Epidermal melanocyte (primary cell): ENCODE data around the gene SLC6A18.

ENCODE experiments used
- DNase-seq: peaks from one replicate; pipeline ENCODE4 v3.0.0; 2011; ENCODE audit warnings: low spot score; ENCODE audit not compliant: insufficient read length

Gene SLC6A18, protein sequence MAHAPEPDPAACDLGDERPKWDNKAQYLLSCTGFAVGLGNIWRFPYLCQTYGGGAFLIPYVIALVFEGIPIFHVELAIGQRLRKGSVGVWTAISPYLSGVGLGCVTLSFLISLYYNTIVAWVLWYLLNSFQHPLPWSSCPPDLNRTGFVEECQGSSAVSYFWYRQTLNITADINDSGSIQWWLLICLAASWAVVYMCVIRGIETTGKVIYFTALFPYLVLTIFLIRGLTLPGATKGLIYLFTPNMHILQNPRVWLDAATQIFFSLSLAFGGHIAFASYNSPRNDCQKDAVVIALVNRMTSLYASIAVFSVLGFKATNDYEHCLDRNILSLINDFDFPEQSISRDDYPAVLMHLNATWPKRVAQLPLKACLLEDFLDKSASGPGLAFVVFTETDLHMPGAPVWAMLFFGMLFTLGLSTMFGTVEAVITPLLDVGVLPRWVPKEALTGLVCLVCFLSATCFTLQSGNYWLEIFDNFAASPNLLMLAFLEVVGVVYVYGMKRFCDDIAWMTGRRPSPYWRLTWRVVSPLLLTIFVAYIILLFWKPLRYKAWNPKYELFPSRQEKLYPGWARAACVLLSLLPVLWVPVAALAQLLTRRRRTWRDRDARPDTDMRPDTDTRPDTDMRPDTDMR

DNA sequence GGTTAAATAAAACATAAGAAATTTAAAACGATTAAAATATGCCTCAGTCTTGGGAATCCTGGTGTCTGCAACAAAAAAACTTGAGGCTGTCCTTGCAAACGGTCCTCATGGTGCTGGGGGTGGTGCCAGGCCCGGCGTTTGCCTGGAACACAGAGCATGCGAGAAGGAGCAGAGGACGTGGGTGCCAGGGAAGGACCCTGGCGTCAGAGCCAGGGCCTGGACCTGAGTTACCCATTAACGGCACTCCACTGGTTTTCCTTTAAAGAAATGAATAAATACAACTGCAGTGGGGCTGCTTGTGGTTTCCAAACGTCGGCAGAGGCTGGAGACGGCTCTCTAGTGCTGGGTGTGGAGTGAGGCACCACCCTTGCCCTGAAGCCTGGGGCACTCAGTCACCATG is at the start of gene SLC6A18:
Gene SLC6A18 (plus strand): TSS at position 301 of the 400 bp plus-strand sequence. CDS start 97 bp downstream, at position 398.
- no peak for DNase-seq

DNA sequence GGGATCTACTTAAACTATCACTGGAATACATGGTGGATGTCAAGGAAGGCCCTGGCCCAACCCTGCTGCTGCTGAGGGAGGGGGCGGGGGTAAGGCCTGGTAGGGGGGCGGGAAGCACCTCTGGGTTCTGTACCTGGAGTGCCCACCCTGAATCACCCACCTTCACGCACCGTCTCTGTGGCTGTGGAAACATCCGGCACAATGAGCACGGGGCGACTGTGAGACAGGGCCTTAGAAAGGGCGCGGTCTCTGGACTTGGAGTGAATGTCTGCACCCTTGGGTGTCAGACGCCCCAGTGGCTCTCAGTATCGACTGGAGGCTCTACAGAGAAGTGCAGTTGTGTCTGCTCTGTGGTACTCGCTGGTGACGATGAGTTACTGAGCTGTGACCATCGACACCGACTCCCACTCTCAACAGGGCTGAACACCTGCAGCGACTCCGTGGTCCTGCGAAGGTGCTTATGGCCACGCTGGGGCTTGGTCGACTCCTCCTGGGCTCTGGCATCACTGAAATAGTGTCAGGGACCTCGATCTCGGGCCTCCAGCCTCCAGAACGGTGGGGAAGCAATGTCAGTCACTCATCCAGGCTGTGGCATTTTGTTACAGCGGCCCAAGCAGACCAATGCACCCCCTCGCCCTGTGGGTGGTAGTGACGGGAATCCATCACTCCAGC is 49.2 kb upstream of the SLC6A18 start:
- DNase-seq = no peak

DNA sequence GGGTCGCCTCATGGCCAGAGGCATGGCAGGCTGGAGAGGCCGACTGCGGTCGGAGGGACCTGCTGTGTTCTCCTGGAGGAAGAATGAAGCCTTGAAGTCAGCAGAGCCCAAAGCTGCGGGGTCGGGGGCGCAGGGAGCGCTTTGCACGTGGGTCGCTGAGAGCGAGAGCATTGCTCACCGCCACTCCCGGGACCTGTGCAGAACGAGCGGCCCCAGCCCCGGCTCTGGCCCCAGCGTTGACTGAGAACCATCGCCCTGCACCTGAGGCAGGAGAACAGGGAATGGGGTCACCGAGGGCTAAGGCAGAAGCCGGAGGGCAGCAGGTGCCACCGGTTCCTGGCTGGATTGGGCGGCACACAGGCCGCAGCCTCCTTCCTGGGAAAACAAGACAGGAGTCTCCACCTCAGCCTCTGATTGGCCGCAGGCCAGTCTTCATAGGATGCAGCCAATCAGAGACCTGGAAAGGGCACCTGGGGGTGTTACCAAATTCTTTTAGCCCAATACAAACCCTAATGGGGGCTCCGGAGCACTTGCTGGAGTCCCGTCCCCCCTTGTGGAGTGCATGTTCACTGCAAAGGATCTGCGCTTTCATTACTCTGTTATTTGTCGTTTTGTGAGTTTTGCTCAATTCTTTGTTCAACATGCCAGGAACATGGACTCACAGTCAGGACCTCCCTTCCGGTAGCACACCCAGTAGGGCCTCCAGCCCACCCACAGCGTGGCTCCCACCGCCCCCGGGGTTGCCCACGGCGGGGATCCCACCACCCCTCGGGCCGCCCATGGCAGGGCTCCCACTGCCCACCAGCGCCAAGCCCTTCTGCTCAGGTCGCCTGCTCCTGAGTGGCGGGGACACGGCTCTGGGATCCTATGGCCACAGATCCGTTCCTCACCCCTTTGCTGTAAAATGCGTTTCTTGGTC is 48.4 kb upstream of the SLC6A18 start:
- no peak for DNase-seq

DNA sequence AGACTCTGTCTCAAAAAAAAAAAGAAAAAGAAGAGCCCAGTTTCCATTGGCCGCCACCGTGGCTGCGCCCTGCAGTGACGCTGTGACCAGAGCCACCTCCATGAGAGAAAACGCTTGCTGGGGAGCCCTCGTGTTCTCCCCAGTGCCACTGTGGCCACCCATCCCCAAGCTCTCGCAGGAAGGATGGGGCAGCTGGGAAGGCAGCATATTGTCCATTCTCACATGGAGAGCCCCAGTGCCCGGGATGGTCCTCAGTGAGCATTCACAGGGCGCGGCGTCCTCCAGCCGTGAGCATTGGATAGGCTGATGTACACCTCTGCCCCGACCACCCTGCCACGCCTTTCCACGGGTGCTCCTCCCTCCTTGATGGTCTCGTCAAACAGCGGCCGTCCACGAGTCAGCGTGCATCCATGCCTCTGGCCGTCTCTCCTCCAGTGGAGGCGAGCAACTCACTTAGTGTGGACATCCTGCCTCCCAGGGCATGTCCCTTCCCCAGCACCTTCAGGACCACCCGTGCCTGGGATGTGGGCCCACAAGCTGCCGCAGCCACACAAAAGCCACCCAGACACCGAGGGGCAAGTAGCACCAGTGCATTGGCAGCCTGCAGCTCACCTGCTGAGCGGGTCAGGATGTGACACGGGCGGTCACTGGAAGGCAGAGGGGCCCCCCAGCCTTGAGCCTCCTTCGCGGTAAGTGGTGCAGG is 47.2 kb upstream of the SLC6A18 start:
- no peak for DNase-seq

DNA sequence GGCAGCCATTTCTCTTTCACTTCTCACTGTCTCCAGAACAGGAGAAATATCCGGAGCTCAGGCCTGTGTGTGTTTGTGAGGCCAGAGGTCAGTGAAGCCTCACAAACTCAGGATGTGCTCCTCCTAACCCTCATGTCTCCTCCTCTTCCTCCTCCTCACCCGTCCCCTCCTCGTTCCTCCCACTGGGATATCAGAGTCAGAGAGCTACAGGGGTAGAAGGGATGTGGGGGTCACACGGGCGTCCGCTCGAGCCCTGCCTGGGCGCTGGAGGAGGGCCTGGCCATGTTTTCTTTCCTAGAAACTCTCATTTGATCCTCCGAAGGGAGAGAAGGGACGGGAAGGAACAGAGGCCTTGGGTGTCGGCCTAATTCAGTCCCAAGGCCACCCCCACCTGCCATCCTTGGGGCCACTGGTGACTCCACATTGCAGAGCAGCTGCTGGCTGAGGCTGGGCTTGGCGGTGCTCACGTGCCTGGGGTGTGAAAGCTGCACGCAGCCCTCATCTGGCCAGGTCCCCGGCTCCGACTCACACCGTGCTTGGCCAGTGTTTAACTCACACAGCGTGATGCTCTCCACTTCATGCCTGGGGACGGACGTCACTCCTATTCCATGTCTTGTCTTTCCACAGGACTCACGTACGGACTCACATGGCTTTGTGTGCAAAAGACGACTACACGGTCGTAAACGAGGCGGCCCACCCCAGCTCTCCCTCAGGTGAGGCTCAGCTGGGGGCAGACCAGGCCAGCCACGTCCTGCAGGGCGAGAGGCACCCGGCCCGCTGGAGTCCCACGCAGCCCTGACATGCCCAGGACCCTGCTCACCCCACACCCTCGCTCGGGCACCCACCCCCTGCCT is 46.4 kb upstream of the SLC6A18 start:
- no peak for DNase-seq

DNA sequence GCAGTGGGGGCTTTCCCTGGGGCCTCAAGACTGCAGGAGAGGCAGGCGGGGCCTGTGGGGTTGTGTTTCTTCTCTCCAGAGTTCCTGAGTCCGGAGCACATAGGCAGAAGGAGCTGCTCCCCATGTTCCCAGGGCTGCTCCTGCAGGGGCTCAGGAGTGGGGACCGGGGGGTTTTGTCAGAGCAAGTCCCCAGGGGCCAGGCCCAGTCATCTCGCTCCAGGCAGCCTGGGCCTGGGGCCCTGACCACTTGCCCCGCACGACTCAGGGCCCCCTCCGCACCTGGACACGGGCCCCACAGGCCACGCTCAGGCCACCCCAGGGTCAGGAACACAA is 45.8 kb upstream of the SLC6A18 start:
- DNase-seq = no peak

DNA sequence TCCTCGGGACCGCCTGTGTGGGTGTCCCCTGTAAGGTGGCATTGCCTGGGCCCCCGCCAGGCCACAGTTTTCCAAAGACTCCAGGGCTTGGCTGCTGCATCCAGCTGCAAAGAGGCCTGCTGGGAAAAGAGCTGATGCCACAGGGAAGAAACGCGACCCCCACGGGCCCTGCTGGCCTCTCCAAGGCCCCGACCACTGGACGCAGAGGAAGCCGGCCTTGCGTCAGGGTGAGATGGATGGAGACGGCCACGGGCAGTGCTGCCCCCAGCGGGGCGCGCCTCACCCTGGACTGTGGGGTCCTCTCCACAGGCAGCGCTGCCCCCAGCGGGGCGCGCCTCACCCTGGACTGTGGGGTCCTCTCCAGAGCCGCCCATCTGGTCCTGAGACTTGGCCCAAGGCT is 45.1 kb upstream of the SLC6A18 start:
- DNase-seq = no peak

DNA sequence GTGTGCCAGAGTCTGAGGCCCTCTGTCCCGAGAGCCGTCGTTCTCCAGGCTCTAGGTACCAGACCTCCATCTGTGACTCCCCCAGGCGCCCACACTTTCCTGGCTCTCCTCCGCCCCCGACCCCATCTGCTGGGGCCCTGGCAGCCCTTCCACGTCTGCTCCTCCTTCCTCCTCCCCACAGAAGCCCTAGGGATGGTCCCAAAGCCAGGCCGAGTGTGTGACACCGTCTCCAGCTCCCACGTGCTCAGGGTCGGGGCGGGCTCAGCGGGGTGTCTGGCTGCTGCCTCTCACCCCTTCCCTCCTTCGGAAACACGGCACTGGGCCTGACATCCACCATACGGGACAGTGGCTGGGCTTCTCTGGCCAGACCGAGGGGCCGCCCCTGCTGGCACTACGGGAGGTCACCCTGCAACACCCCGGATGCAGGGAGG is 44.3 kb upstream of the SLC6A18 start:
- DNase-seq = no peak

DNA sequence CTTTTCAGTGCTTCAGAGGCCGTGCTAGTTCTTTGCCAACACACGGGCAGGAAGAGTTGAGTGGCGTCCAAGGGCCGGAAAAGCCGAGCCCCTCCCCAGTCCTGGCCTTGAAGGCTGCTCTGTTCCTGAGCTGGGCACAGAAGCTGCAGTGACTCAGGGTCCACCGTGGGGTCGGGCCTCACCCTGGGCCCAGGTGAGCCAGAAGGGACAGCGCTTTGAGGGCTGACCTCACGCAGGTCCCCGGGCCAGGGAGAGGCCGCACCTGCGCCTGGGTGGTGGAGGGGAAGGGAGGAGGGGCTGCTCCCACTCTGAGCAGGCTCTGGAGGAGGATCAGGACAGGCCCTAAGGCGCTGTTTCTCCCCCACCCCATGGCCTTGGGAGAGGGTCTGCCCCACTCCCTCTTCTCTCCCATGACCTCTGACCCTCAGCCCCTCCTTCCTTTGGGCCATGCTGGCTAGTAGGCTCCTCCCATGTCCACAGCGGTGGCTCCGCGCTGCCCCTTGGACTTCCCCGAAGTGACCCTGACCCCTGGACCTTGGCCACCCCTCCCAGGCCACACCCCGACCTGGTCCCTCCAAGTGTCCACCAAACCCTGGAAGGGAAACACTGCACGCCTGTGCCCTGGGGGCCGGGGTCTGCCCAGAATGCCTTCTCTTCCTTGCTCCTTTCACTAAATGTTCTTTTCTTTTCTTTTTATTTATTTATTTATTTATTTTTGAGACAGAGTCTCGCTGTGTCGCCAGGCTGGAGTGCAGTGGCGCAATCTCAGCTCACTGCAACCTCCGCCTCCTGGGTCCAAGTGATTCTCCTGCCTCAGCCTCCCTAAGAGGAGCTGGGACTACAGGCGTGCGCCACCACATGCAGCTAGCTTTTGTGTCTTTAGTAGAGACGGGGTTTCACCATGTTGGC is 43.5 kb upstream of the SLC6A18 start:
- no peak for DNase-seq

DNA sequence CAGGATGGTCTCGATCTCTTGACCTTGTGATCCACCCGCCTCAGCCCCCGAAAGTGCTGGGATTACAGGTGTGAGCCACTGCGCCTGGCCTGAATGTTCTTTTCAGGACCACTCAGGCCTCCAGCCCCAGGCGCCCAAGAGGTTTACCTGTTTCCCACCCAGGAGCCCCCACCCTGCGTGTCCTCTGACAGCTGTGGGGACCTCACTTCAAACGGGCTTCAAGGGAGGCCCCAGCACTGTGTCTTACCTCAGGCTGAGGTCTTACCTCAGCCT is 42.9 kb upstream of the SLC6A18 start:
- no peak for DNase-seq

DNA sequence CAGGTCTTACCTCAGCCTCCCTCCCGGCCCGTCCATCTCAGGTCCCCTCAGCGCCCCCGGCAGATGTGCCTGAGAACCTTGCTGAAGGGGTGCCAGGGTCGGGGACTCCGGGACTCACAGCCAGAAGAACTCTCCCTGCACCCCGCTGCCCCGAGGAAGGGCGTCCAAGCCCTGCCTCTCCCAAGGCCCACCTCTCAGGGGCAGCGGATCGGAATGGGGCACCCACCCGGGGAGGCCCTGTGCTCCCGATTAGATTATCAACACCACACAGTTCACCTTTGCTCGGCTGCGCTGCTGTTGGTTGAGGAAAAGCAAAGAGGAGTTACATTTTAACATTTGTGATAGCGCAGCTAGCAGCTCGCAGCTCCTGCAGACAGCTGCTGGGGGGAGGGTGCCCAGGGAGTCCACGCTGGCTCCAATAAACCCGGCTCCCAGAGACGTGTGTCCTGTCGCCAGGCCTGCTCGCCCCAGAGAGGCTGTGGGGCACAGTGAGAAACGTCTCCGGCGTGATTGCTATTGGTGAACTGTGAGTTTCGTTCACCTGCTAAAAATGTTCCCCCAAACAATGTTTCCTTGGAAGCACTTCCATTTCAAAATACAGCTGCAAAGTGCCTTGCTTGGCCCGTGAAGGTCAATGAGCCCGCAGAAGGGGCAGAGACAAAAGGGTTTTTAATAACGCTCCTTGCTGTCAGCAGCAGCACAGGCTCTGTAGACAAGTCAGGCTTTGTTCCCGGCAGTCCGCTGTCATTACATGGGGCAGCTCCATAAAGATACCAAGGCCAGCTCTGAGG is 42.4 kb upstream of the SLC6A18 start:
- peak; percentile 50 for DNase-seq

DNA sequence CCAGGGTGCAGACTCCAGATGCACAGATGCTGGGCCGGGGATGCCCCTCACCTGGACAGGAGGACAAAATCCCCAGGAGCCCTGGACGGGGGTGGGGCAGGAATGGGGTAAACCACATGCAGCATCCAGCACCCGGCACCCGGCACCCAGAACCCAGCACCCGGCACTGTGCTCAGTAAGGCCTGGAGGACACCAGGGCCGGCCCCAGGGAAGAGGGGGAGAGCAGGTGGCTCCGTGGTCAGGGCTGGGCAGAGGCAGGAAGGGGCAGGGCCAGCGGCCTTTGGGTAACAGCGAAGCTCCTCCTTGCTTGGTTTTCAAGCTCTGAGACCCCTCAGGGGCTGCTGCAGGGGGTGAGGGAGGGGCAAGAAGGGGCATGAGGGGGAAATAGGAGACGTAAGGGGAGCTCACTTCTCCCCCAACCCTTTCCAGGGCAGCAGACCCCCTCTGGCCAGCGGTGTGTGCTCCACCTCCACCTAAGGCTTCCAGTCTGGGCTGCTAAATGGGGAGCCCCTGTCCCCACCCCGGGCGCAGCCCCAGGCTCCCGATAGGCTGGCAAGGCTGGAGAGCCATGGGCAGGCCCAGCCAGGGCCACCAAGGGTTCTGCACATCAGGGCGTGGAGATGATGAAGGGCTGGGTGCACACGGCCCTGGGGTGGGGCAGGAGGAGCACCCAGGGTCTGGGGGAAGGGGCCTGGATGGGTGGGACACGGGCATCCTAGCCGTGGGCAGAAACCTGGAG is 41.6 kb upstream of the SLC6A18 start:
- DNase-seq = no peak

DNA sequence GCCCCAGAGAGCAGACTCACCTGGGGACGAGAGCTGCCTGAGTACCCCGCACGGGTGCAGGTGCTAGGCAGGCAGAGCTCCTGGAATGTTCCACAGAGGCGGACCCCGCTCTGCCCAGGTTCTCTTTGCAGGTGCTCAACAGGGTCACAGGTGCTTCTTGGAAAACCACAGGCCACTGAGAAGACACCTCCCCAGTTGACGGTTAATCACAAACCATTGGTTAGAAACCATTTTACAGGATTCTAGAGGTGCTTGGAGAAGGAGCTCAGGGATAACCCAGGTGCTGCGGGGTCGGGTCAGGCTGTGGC is 41.1 kb upstream of the SLC6A18 start:
- DNase-seq = no peak

DNA sequence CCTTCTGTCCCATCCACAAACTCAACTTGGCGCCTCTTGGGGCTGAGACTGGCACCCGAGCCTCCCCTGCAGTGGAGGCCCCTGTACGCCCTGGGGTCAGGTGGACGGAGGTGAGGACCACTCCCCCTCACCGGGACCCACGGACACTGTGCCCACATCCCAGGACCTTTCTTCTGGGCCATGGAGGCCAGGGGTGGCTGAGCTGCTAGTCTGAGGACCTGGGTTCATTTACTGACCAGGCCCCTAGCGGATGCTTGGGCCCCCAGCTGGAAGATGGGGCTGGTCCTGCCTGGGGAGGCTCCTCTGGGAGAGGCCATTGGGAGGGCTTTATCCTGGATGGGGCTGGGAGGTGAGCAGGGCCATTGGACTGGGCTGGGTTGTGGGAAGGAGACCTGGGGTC is 40.7 kb upstream of the SLC6A18 start:
- DNase-seq = no peak

DNA sequence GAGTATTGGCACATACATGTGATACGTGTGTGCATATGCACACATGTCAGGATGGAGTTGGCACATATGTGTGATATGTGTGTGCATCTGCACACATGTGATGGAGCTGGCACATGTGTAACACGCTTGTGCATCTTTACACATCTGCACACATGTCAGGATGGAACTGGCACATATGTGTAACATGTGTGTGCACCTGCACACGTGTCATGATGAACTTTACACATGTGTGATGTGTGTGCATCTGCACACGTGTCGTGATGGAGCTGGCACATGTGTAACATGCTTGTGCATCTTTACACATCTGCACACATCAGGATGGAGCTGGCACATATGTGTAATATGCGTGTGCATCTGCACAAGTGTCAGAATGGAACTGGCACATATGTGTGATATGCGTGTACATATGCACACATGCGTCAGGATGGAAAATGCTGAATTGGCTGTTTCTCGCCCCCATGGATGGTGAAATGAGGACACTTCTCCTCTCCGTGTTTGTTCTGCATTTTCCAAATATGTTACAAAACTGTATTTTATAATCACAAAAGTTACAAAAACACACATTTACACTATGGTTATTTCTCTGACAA is 40.0 kb upstream of the SLC6A18 start:
- DNase-seq = no peak

DNA sequence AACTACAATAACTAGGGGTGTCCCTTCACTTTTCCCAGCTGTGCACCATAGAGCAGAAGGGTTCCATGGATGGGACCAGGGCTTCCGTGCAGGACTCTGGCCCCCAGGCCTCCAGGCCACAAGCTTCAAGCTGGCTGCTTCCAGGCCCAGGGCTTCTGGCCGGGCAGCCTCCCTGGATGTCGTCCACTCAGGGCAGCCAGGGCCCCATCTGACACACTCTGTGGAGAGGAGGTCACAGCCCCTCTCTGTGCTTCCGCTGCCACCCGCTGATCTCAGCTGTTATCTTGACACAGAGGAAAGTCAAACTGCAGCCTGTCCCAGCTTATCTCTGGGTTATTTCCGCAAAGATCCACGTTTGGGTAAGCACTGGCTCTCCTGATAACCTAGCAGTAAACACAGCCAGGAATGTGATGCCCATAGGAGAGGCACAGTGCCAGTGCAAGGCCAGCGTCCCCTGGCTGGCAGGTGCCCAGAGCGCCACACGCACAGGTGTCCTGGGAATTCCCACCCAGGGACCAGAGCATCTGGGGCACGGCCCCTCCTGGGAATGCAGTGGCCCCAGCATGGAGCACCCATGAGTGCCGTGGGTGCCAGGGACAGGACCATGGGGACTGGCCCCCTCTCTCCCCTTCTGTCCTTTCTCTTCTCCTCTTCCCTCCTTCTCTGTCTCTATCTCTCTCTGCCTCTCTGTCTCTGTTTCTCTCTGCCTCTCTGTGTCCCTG is 39.4 kb upstream of the SLC6A18 start:
- no peak for DNase-seq
